H1 (cell line): ENCODE results near the gene ANKS1A. TPM values are rescaled to one million over a fixed set of nuclear protein-coding genes. Genes with fewer than 3 reads are reported as not detected.

Experiments
- CTCF ChIA-PET: fragments of 300-600 bp; sonication (Branson Sonifier 250); formaldehyde crosslinking; loops from one replicate; lab custom pipeline; 2021; ENCODE audit not compliant: partially characterized antibody; lab: Charles Lee
- POLR2A ChIA-PET: fragments of 300-600 bp; sonication (Branson Sonifier 250); formaldehyde crosslinking; loops from one replicate; lab custom pipeline; 2021; ENCODE audit warnings: inconsistent platforms; ENCODE audit not compliant: partially characterized antibody; lab: Charles Lee
- DNase-seq, 2 experiments: peaks; one replicate each; pipeline versions ENCODE4 v3.0.0 to v3.0.0-alpha.2; 2010 to 2022; ENCODE audit warnings: low spot score in 2 of 2, low read depth in 1 of 2, mixed read lengths in 1 of 2
- FAIRE-seq: peaks from 2 replicates; lab custom pipeline; 2011; peaks lifted over from hg19 to GRCh38; lab: Jason Lieb, UNC
- H2AFZ ChIP-seq: 2 replicates; pipeline ENCODE4 v1.8.1; 2012; ENCODE audit warnings: low read length, inconsistent platforms
- H2AK5ac ChIP-seq: 2 replicates; pipeline ENCODE4 v1.6.1; 2013; ENCODE audit warnings: low read depth, low read length
- H2BK120ac ChIP-seq: replicated peaks from 2 replicates; pipeline ENCODE3; 2013; ENCODE audit warnings: low read depth, low read length, inconsistent platforms
- H2BK12ac ChIP-seq: 2 replicates; pipeline ENCODE4 v1.6.1; 2013; ENCODE audit warnings: low read depth, low read length
- H2BK15ac ChIP-seq: 2 replicates; pipeline ENCODE4 v1.6.1; 2013; ENCODE audit warnings: low read length
- H2BK20ac ChIP-seq: 2 replicates; pipeline ENCODE4 v1.6.1; 2013; ENCODE audit warnings: low read length
- H2BK5ac ChIP-seq: 2 replicates; pipeline ENCODE4 v1.6.1; 2013; ENCODE audit warnings: low read depth, low read length
- H3K14ac ChIP-seq: 2 replicates; pipeline ENCODE4 v1.6.1; 2013; ENCODE audit warnings: inconsistent platforms; ENCODE audit not compliant: insufficient read length
- H3K18ac ChIP-seq: 2 replicates; pipeline ENCODE4 v1.6.1; 2013; ENCODE audit warnings: low read length; ENCODE audit errors: extremely low read depth
- H3K23ac ChIP-seq: 2 replicates; pipeline ENCODE4 v1.6.1; 2013; ENCODE audit warnings: inconsistent platforms; ENCODE audit not compliant: insufficient read length
- H3K23me2 ChIP-seq: 2 replicates; pipeline ENCODE4 v1.6.1; 2013; ENCODE audit warnings: low read depth, low read length
- H3K27ac ChIP-seq: 2 replicates; pipeline ENCODE4 v1.6.1; 2011; ENCODE audit warnings: low read depth, low read length, inconsistent platforms
- H3K27me3 ChIP-seq, 4 experiments: replicated peaks in 1 of 4; 1 replicate in 1 of 4; 2 replicates in 3 of 4; pipeline versions ENCODE4 v1.6.1 to v1.8.1; 2011 to 2013; ENCODE audit warnings: low read length in 3 of 4, mild to moderate bottlenecking in 3 of 4, inconsistent platforms in 2 of 4, mixed read lengths in 2 of 4, moderate library complexity in 1 of 4; ENCODE audit not compliant: control insufficient read depth in 3 of 4, insufficient read depth in 3 of 4; ENCODE audit errors: extremely low read depth in 1 of 4
- H3K36me3 ChIP-seq, 4 experiments: 2 replicates each; pipeline versions ENCODE4 v1.6.1 to v1.8.1; 2011 to 2013; ENCODE audit warnings: mild to moderate bottlenecking in 4 of 4, low read length in 3 of 4, moderate library complexity in 2 of 4, control low read depth in 1 of 4, inconsistent platforms in 1 of 4; ENCODE audit not compliant: insufficient read depth in 4 of 4, control insufficient read depth in 2 of 4
- H3K4ac ChIP-seq: replicated peaks from 2 replicates; pipeline ENCODE3; 2013; ENCODE audit warnings: low read length, low read depth, mixed read lengths, inconsistent platforms; ENCODE audit not compliant: insufficient read length
- H3K4me1 ChIP-seq, 4 experiments: replicated peaks in 1 of 4; 1 replicate in 1 of 4; 2 replicates in 3 of 4; pipeline versions ENCODE4 v1.6.1 to v1.8.1; 2011 to 2013; ENCODE audit warnings: low read length in 3 of 4, inconsistent platforms in 2 of 4, mixed read lengths in 1 of 4; ENCODE audit not compliant: insufficient read depth in 4 of 4, control insufficient read depth in 3 of 4
- H3K4me2 ChIP-seq, 2 experiments: 2 replicates each; pipeline versions ENCODE4 v1.6.1 to v1.8.1; 2011 to 2013; ENCODE audit warnings: low read depth in 2 of 2, low read length in 2 of 2, control low read depth in 1 of 2, inconsistent platforms in 1 of 2, mild to moderate bottlenecking in 1 of 2; ENCODE audit not compliant: insufficient read depth in 1 of 2
- H3K4me3 ChIP-seq, 4 experiments: fragments of 200-600, 300-600 bp in 1 of 4; sonication (generic), shearing (Covaris generic), sonication (Bioruptor Twin) in 1 of 4; 2 replicates each; pipeline versions ENCODE4 v1.5.1 to v1.8.1; 2011 to 2016; ENCODE audit warnings: low read length in 4 of 4, low read depth in 3 of 4, control low read depth in 2 of 4, inconsistent platforms in 2 of 4, mild to moderate bottlenecking in 2 of 4, mixed read lengths in 1 of 4, moderate library complexity in 1 of 4; ENCODE audit not compliant: insufficient read depth in 2 of 4; ENCODE audit errors: extremely low read depth in 1 of 4
- H3K56ac ChIP-seq: replicated peaks from 2 replicates; pipeline ENCODE3; 2013; ENCODE audit warnings: low read depth, mild to moderate bottlenecking, mixed read lengths, low read length, inconsistent platforms; ENCODE audit not compliant: insufficient read length
- H3K79me1 ChIP-seq: 2 replicates; pipeline ENCODE4 v1.6.1; 2013; ENCODE audit warnings: low read depth, low read length, control low read depth
- H3K79me2 ChIP-seq, 2 experiments: 2 replicates each; pipeline versions ENCODE4 v1.6.1 to v1.8.1; 2012 to 2013; ENCODE audit warnings: low read length in 2 of 2, mild to moderate bottlenecking in 2 of 2, inconsistent platforms in 1 of 2; ENCODE audit not compliant: insufficient read depth in 2 of 2, control insufficient read depth in 1 of 2
- H3K9ac ChIP-seq, 4 experiments: replicated peaks in 1 of 4; 1 replicate in 1 of 4; 2 replicates in 3 of 4; pipeline versions ENCODE4 v1.6.1 to v1.8.1; 2011 to 2013; ENCODE audit warnings: low read depth in 3 of 4, low read length in 3 of 4, control low read depth in 2 of 4, mild to moderate bottlenecking in 2 of 4, moderate library complexity in 2 of 4, inconsistent platforms in 1 of 4; ENCODE audit errors: extremely low read depth in 1 of 4
- H3K9me3 ChIP-seq, 2 experiments: 2 replicates each; pipeline versions ENCODE4 v1.6.1 to v1.8.1; 2012 to 2013; ENCODE audit warnings: mild to moderate bottlenecking in 2 of 2, moderate library complexity in 2 of 2, control low read depth in 1 of 2, inconsistent platforms in 1 of 2, low read depth in 1 of 2, low read length in 1 of 2, mixed read lengths in 1 of 2; ENCODE audit not compliant: insufficient read depth in 2 of 2
- H4K20me1 ChIP-seq, 2 experiments: replicated peaks in 1 of 2; 2 replicates each; pipeline versions ENCODE3 to v1.8.1; 2011 to 2013; ENCODE audit warnings: inconsistent platforms in 2 of 2, low read length in 2 of 2, mild to moderate bottlenecking in 1 of 2; ENCODE audit not compliant: insufficient read depth in 2 of 2, control insufficient read depth in 1 of 2
- H4K5ac ChIP-seq: 2 replicates; pipeline ENCODE4 v1.6.1; 2013; ENCODE audit warnings: low read length, low read depth, mixed read lengths, inconsistent platforms; ENCODE audit not compliant: insufficient read length
- H4K8ac ChIP-seq: 2 replicates; pipeline ENCODE4 v1.8.0; 2013; ENCODE audit warnings: mild to moderate bottlenecking, moderate library complexity, low read length, inconsistent platforms; ENCODE audit not compliant: insufficient read depth; ENCODE audit errors: extremely low read depth
- H4K91ac ChIP-seq: replicated peaks from 2 replicates; pipeline ENCODE3; 2013; ENCODE audit warnings: low read length, mixed read lengths, inconsistent platforms; ENCODE audit not compliant: insufficient read length
- BACH1 ChIP-seq: IDR thresholded peaks from 2 replicates; pipeline ENCODE4 v1.6.1; 2012; ENCODE audit warnings: low read length, improper control_type of control experiment
- EGR1 ChIP-seq: IDR thresholded peaks from 2 replicates; pipeline ENCODE4 v1.6.1; 2011; ENCODE audit warnings: low read depth, low read length, borderline replicate concordance
- TCF12 ChIP-seq: IDR thresholded peaks from 2 replicates; pipeline ENCODE4 v1.6.1; 2011; ENCODE audit warnings: low read depth, mild to moderate bottlenecking, low read length
- TEAD4 ChIP-seq: IDR thresholded peaks from 2 replicates; pipeline ENCODE4 v1.6.1; 2012; ENCODE audit warnings: low read depth, low read length, inconsistent platforms, mixed read lengths
- WGBS, 2 experiments: shearing (Covaris generic) in 1 of 2; methylation state at CpG; one replicate each; pipeline versions ENCODE4 v1.1.6 to v1.1.7; 2013 to 2015; ENCODE audit warnings: low lambda C conversion rate in 2 of 2, mixed read lengths in 2 of 2, inconsistent platforms in 1 of 2, low coverage in 1 of 2, missing lambda C conversion rate in 1 of 2; ENCODE audit not compliant: insufficient replicate concordance in 2 of 2, insufficient coverage in 1 of 2, insufficient read length in 1 of 2; ENCODE audit errors: extremely low coverage in 1 of 2, missing lambda C conversion rate in 1 of 2; 5-methylcytosine and 5-hydroxymethylcytosine counted together
- polyA plus RNA-seq, 7 experiments: library from polyadenylated mRNA; depleted of rRNA in 3 of 7; stranded (reverse) in 5 of 7; unstranded in 2 of 7; fragments of >200 nt in 5 of 7; fragments of 200-250 nt in 2 of 7; gene quantifications; 1 replicate in 5 of 7; 2 replicates in 1 of 7; 4 replicates in 1 of 7; pipeline versions ENCODE4 v1.2.1 to v1.2.3, GENCODE V29; 2011 to 2013; ENCODE audit warnings: missing spikeins in 2 of 7, mixed read lengths in 2 of 7
- total RNA-seq: library from RNA; stranded (reverse); fragmentation: NEBNext Ultra II Directional; extraction: Animal tissue kit (Norgen Biotek cat#: 25700); gene quantifications from 2 replicates; pipeline ENCODE4 v1.2.1, GENCODE V29; 2021

ANKS1A gene
- total and polyA plus RNA-seq, 2 of the 8 experiments (the other 6 are each of a cell fraction or from before 2014, with no cell fraction given): 9.8 to 30.9 TPM

GRCh38 chr6:34929241-34929978, 40.4 kb downstream of the ANKS1A start:
- peaks cover 17 to 27% of the 10 kb centered on the region in 2 experiments for H4K20me1 ChIP-seq
- no peaks in the 10 kb centered on the region; the same call in none of the 2 replicates for H3K79me1 ChIP-seq
- H3K27me3 ChIP-seq: no peaks in the 10 kb centered on the region
- H3K23ac ChIP-seq: no peak overlapping the region
- H3K56ac ChIP-seq: no peak overlapping the region
- peaks cover 0 to 13% (median 4%) of the 10 kb centered on the region in 4 experiments; a peak in 4 of 7 replicates for H3K4me1 ChIP-seq
- ChIA-PET CTCF (no interaction called here), POLR2A (interaction anchor here (1.0 kb wide), 1 partner anchor 13 kb away, joined by 4 read pairs; no protein-coding TSS in a partner anchor)
- H2BK20ac ChIP-seq: no peak overlapping the region
- no peak overlapping the region for H2BK15ac ChIP-seq
- H3K4ac ChIP-seq: no peak overlapping the region
- H4K5ac ChIP-seq: no peak overlapping the region
- no peak overlapping the region for H3K4me2 ChIP-seq
- no peak overlapping the region for H2BK5ac ChIP-seq
- no peak overlapping the region for H2BK12ac ChIP-seq
- no peak for DNase-seq
- TF ChIP-seq TEAD4: no peak
- no peak for TF ChIP-seq BACH1
- TF ChIP-seq TCF12: no peak
- no peak for TF ChIP-seq EGR1
- H2AFZ ChIP-seq: no peak overlapping the region
- no peak overlapping the region for H3K9ac ChIP-seq
- no peak overlapping the region for H3K14ac ChIP-seq
- no peak overlapping the region for H2BK120ac ChIP-seq
- no peak overlapping the region for H3K27ac ChIP-seq
- peaks cover 3% of the 10 kb centered on the region; the same call in 1 of the 2 replicates for H3K23me2 ChIP-seq
- no peak overlapping the region for H4K91ac ChIP-seq
- peaks cover 0 to 23% of the 10 kb centered on the region in 2 experiments; a peak in 2 of 4 replicates for H3K79me2 ChIP-seq
- no peaks in the 10 kb centered on the region for H3K36me3 ChIP-seq
- WGBS, 2 experiments: 85% methylated on average over 4 of the region's 4 CpGs; no CpG with 5 or more reads in 1 of the 2 experiments
- no peak overlapping the region for H2AK5ac ChIP-seq
- H3K4me3 ChIP-seq: no peak overlapping the region
- no peak for FAIRE-seq
- no peaks in the 10 kb centered on the region for H3K9me3 ChIP-seq
- no peak overlapping the region for H4K8ac ChIP-seq
- no peak overlapping the region for H3K18ac ChIP-seq
